GM23248 (cell line): ENCODE measurements around the gene SERTAD2. TPM values are rescaled to one million over a fixed set of nuclear protein-coding genes. Genes with fewer than 3 reads are reported as not detected.

Experiments used
- DNase-seq: peaks from one replicate; pipeline ENCODE4 v3.0.0-alpha.2; 2015
- H2AFZ ChIP-seq: fragments of 200-600 bp; sonication (generic); 2 replicates; pipeline ENCODE4 v1.6.1; 2016; ENCODE audit warnings: antibody characterized with exemption
- H3F3A ChIP-seq: fragments of 200-600 bp; sonication (generic); 2 replicates; pipeline ENCODE4 v1.6.1; 2016; ENCODE audit warnings: mild to moderate bottlenecking, antibody characterized with exemption, mixed run types; ENCODE audit not compliant: insufficient read depth
- H3K27ac ChIP-seq: fragments of 200-600 bp; sonication (generic); 2 replicates; pipeline ENCODE4 v1.5.1; 2016; ENCODE audit warnings: mild to moderate bottlenecking
- H3K27me3 ChIP-seq: fragments of 200-600 bp; sonication (generic); replicated peaks from 2 replicates; pipeline ENCODE4 v1.6.1; 2016; ENCODE audit warnings: mild to moderate bottlenecking; ENCODE audit not compliant: insufficient read depth
- H3K36me3 ChIP-seq: fragments of 200-600 bp; sonication (generic); 2 replicates; pipeline ENCODE4 v1.6.1; 2016; ENCODE audit warnings: low read depth, mild to moderate bottlenecking
- H3K4me1 ChIP-seq: fragments of 200-600 bp; sonication (generic); 2 replicates; pipeline ENCODE4 v1.6.1; 2016; ENCODE audit warnings: mild to moderate bottlenecking; ENCODE audit not compliant: insufficient read depth
- H3K4me2 ChIP-seq: fragments of 200-600 bp; sonication (generic); one replicate; pipeline ENCODE4 v1.6.1; 2016; ENCODE audit warnings: mild to moderate bottlenecking; ENCODE audit not compliant: unreplicated experiment
- H3K4me3 ChIP-seq: fragments of 200-600 bp; sonication (generic); 2 replicates; pipeline ENCODE4 v1.5.1; 2016; ENCODE audit warnings: mild to moderate bottlenecking
- H3K79me2 ChIP-seq: fragments of 200-600 bp; sonication (generic); 2 replicates; pipeline ENCODE4 v1.6.1; 2016; ENCODE audit warnings: mild to moderate bottlenecking; ENCODE audit not compliant: insufficient read depth
- H3K9ac ChIP-seq: fragments of 200-600 bp; sonication (generic); 2 replicates; pipeline ENCODE4 v1.6.1; 2016; ENCODE audit warnings: mild to moderate bottlenecking
- H3K9me2 ChIP-seq: fragments of 200-600 bp; sonication (generic); 2 replicates; pipeline ENCODE4 v1.6.1; 2016; ENCODE audit warnings: mixed run types, mild to moderate bottlenecking, moderate library complexity; ENCODE audit not compliant: insufficient read depth
- H3K9me3 ChIP-seq: fragments of 200-600 bp; sonication (generic); one replicate; pipeline ENCODE4 v1.6.1; 2017; ENCODE audit warnings: low read depth
- H4K20me1 ChIP-seq: fragments of 200-600 bp; sonication (generic); 2 replicates; pipeline ENCODE4 v1.6.0; 2016; ENCODE audit not compliant: insufficient read depth
- EZH2 ChIP-seq: fragments of 200-600 bp; sonication (generic); IDR thresholded peaks from 2 replicates; pipeline ENCODE4 v1.6.1; 2018; ENCODE audit warnings: antibody characterized with exemption, mild to moderate bottlenecking; ENCODE audit not compliant: insufficient read depth, poor library complexity, severe bottlenecking
- EZH2phosphoT487 ChIP-seq: fragments of 200-600 bp; sonication (generic); IDR thresholded peaks from 2 replicates; pipeline ENCODE4 v1.6.1; 2018; ENCODE audit warnings: antibody characterized with exemption, moderate library complexity, mild to moderate bottlenecking, low read depth; ENCODE audit not compliant: insufficient read depth
- WGBS, 2 experiments: methylation state at CpG; one replicate each; pipeline ENCODE4 v1.1.6; 2015 to 2017; ENCODE audit warnings: low lambda C conversion rate in 2 of 2, low coverage in 1 of 2; ENCODE audit errors: missing lambda C conversion rate in 2 of 2; 5-methylcytosine and 5-hydroxymethylcytosine counted together
- in situ Hi-C: fragments of 300-500 bp; cut with MboI; formaldehyde crosslinking; loops from 2 replicates; pipeline ENCODE4 v1.15.0; 2020
- polyA plus RNA-seq: library from polyadenylated mRNA; unstranded; fragments of >200 nt; fragmentation: Nextera tagmentation; extraction: Ambion mirVana; gene quantifications from 2 replicates; pipeline ENCODE4 v1.2.1, GENCODE V29; 2016
- total RNA-seq: library from RNA; depleted of rRNA; stranded (reverse); fragments of >200 nt; shearing (Covaris generic); gene quantifications from 2 replicates; pipeline ENCODE4 v1.2.3, GENCODE V29; 2014

The SERTAD2 gene
- total and polyA plus RNA-seq, 2 experiments from 2014 or later, result 21.0 to 30.0 TPM

DNA sequence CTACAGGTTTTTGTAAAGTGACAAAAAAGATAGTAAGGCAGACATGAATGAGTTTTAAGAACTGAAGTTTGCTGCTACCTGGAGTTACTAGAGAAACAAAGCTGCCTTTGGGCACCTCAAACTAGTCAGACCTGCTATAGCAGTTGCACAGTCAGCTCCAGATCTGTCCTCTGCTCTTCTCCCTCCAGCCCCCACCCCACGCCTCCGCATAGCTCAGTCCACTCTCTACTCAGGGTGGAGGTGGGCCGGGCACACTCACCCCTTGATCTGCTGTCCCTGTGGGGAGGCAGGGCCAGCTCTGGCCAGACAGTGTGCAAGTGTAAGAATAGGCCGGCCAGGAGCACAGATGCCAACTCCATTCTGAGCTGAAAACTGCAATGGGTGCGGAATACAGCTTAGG, 4.1 kb downstream of the SERTAD2 start:
- no peaks in the 10 kb centered on the region for H3K27me3 ChIP-seq
- H4K20me1 ChIP-seq, result peaks cover 38% of the 10 kb centered on the region; the same call in 1 of the 2 replicates
- 36 to 40% methylated on average over 5 of the region's 5 CpGs for WGBS, 2 experiments
- H3K79me2 ChIP-seq, result peaks cover 90% of the 10 kb centered on the region
- H3F3A ChIP-seq, result peaks cover 40% of the 10 kb centered on the region
- in situ Hi-C loops, result no loop called here
- DNase-seq, result peak; percentile 54
- H3K36me3 ChIP-seq, result no peaks in the 10 kb centered on the region
- no peak overlapping the region for H2AFZ ChIP-seq
- H3K9me2 ChIP-seq, result no peaks in the 10 kb centered on the region
- peak overlapping the region; percentile 27 for H3K27ac ChIP-seq
- H3K9ac ChIP-seq, result peak overlapping the region; percentile 46
- no peak for TF ChIP-seq EZH2
- TF ChIP-seq EZH2phosphoT487, result no peak
- peak overlapping the region; percentile 67 for H3K4me2 ChIP-seq
- peak overlapping the region; percentile 45 for H3K4me3 ChIP-seq
- no peaks in the 10 kb centered on the region for H3K9me3 ChIP-seq
- H3K4me1 ChIP-seq, result peaks cover 64% of the 10 kb centered on the region

- TF ChIP-seq EZH2phosphoT487, result no peak
- peak overlapping the region; percentile 46 for H3K9ac ChIP-seq
Observed at GRCh38 chr2:64649013-64649484, 4.7 kb downstream of the SERTAD2 start.

DNA sequence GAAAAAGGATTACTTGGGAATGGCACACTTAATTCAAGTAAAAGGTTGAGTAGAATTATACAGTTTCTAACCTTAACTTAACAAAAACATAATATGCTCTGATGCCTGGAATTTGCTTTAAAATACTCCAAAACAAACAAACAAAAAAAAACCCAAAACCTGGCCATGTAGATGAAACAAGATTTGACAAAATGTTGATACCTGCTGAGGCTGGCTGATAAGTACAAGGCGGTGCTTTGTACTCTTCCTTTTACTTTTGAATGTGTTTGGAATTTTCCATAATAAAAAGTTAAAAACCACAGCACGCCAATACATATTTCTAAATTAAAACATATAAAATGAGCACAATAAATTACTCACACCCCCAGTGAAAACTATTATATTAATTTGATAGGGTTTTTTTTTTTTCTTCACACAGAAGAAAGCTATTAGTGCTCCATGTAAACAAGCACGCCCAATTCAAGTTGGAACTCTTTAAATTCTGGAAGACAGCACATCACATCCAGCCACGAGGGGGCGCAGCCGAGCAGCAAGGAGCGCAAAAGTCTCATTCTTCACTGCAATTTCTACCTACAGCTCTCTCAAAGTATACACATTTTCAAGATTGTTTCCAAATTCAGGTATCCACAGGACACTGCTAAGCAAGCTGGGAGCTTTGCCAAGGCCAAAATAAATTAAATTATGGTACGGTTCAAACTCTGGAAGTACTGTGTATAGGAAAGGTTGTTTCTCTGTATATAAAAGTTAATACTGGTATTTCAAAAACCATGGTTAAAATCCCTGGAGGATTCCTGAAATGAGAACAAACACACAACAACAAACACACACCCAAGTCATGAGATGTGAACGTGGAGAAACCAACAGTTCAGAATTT, 7.5 kb downstream of the SERTAD2 start:
- Histone ChIP-seq H2AFZ (no peak overlapping the region), H3K4me2 (peak overlapping the region; percentile 92), H3K36me3 (no peaks in the 10 kb centered on the region), H3K4me3 (peak overlapping the region; percentile 71), H3K79me2 (peaks cover 100% of the 10 kb centered on the region), H3K27me3 (no peaks in the 10 kb centered on the region), H3K27ac (peak overlapping the region; percentile 95), H4K20me1 (peaks cover 33% of the 10 kb centered on the region; the same call in 1 of the 2 replicates), H3K4me1 (peaks cover 79% of the 10 kb centered on the region), H3K9me2 (no peaks in the 10 kb centered on the region), H3F3A (peaks cover 53% of the 10 kb centered on the region), H3K9me3 (no peaks in the 10 kb centered on the region), H3K9ac (peak overlapping the region; percentile 86)
- WGBS, 2 experiments, result 6 to 10% methylated on average over 9 of the region's 9 CpGs
- TF ChIP-seq EZH2phosphoT487 (no peak), EZH2 (no peak)
- peak; percentile 79 for DNase-seq
- in situ Hi-C loops, result no loop called here

More at GRCh38 chr2:64649013-64649484, 4.7 kb downstream of the SERTAD2 start:
- Histone ChIP-seq H3F3A (peaks cover 44% of the 10 kb centered on the region), H3K4me2 (peak overlapping the region; percentile 67), H2AFZ (no peak overlapping the region), H3K79me2 (peaks cover 96% of the 10 kb centered on the region), H3K27ac (peak overlapping the region; percentile 27), H3K4me3 (peak overlapping the region; percentile 45), H3K36me3 (no peaks in the 10 kb centered on the region), H3K9me3 (no peaks in the 10 kb centered on the region), H3K4me1 (peaks cover 67% of the 10 kb centered on the region), H3K9me2 (no peaks in the 10 kb centered on the region), H4K20me1 (peaks cover 38% of the 10 kb centered on the region; the same call in 1 of the 2 replicates), H3K27me3 (no peaks in the 10 kb centered on the region)
- no peak for DNase-seq
- WGBS, 2 experiments, result 64 to 67% methylated on average over 6 of the region's 6 CpGs
- in situ Hi-C loops, result no loop called here

GRCh38 chr2:64644458-64645382, 9.0 kb downstream of the SERTAD2 start:
- 1 to 2% methylated on average over 31 of the region's 31 CpGs for WGBS, 2 experiments
- H3K36me3 ChIP-seq, result no peaks in the 10 kb centered on the region
- H3K79me2 ChIP-seq, result peaks cover 100% of the 10 kb centered on the region
- peak overlapping the region; percentile 95 for H3K27ac ChIP-seq
- no peaks in the 10 kb centered on the region for H3K9me2 ChIP-seq
- no peaks in the 10 kb centered on the region for H3K27me3 ChIP-seq
- H3K9me3 ChIP-seq, result no peaks in the 10 kb centered on the region
- H3K4me3 ChIP-seq, result peak overlapping the region; percentile 71
- H3K4me2 ChIP-seq, result peak overlapping the region; percentile 92
- peaks cover 50% of the 10 kb centered on the region for H3F3A ChIP-seq
- H4K20me1 ChIP-seq, result peaks cover 30% of the 10 kb centered on the region; the same call in 1 of the 2 replicates
- peak; percentile 90 for DNase-seq
- in situ Hi-C loops, result no loop called here
- TF ChIP-seq EZH2, result no peak
- no peak for TF ChIP-seq EZH2phosphoT487
- peaks cover 79% of the 10 kb centered on the region for H3K4me1 ChIP-seq
- H3K9ac ChIP-seq, result peak overlapping the region; percentile 86
- peak overlapping the region; percentile 38 for H2AFZ ChIP-seq
